GM18511 (cell line): Measurements from ENCODE around the gene SHISAL1.

Experiments used
- ATAC-seq: cut with Tn5 transposase; IDR thresholded peaks from one replicate; pipeline ENCODE4 v1.9.1; 2021; ENCODE audit warnings: mild to moderate bottlenecking, moderate library complexity; ENCODE audit not compliant: unreplicated experiment

The SHISAL1 gene

GRCh38 chr22:44197271-44197670, 115.5 kb downstream of the SHISAL1 start:
- no peak for ATAC-seq

- ATAC-seq = no peak
Measured at GRCh38 chr22:44196731-44197131, 116.0 kb downstream of the SHISAL1 start.

DNA sequence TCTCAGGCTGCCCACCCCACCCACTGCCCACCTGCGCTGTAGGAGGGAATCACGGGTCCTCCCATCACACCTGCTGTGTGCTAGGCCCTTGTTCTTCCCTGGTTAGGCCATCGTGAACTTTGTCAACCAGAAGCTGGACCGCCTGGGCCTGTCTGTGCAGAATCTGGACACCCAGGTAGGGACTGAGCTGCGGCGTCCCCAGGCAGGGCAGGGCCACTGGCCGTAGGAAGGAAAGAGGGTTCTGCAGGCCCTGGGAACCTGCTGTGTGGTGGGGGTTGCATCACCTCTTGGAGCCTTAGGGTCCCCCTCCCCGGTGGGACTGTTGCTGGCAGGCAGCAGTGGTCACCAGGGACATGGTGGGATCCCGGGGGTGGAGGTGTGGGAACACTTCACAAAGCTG, 116.5 kb downstream of the SHISAL1 start:
- no peak for ATAC-seq

DNA sequence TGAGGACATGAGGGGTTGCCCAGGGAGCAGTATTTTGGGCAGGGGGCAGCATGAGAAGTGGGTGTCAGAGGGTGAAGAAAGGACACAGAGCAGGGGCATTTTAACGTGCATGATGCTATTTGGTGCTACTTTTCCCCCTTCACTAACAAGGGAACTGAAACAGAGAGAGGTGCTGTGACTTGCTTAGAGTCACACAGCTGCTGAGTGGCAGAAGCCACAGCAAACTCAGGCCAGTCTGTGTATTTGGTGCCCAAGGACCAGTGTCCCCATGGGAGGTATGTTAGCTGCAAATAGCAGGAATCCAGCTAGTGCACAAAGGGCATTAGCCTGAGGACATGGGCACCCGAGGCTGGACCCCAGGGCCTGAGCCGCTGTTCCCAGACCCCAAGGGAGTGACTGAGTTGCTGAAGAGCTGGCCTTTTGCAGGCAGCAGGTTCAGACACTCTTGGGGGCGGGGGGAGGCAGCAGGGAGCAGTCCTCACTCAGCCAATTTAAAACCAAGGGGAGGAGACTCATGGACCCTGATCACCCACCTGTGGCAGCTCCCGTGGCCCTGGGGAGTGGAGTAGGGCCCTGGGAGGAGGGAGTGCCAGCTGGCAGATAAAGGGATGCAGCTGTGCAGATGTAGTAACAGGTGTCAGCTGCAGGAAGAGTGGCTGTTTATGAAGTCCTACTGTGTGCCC, 117.4 kb downstream of the SHISAL1 start:
- ATAC-seq = no peak

DNA sequence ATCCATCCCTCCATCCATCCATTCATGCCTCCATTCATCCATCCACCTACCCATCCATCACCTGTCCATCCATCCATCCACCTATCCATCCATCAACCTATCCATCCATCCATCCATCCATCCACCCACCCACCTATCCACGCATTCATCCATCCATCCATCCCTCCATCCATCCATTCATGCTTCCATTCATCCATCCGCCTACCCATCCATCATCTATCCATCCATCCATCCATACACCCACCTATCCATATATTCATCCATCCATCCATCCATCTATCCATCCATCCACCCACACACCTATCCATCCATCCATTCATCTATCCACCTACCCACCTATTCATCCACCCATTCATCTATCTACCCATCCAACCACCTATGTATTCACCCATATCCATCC, 118.2 kb downstream of the SHISAL1 start:
- no peak for ATAC-seq
